ENCODE measurements around the gene CALHM5.
"Not testable (repeated sequence)": the region's sequence is repeated elsewhere in the genome, so short reads cannot be mapped to it uniquely, and the experiment has no call there.

CALHM5 gene

GRCh38 chr6:116511424-116512110 is at the start of gene CALHM5:
Gene CALHM5, plus strand, starts transcription at chr6:116511639. Its CDS starts 58 bp downstream, at chr6:116511697.
- DNase-seq (ENCODE audit: low read depth), result peak; percentile 86

- DNase-seq (ENCODE audit: low read depth), result no peak
Measured at GRCh38 chr6:116461932-116462885, 49.2 kb upstream of the CALHM5 start.

GRCh38 chr6:116463301-116463700 is 48.1 kb upstream of the CALHM5 start:
- no peak for DNase-seq (ENCODE audit: low read depth)

- no peak for DNase-seq (ENCODE audit: low read depth)
Measured at GRCh38 chr6:116465246-116465645, 46.2 kb upstream of the CALHM5 start.

- no peak for DNase-seq (ENCODE audit: low read depth)
Measured at GRCh38 chr6:116467096-116467495, 44.3 kb upstream of the CALHM5 start.

- DNase-seq (ENCODE audit: low read depth), result no peak
Measured at GRCh38 chr6:116467514-116467913, 43.9 kb upstream of the CALHM5 start.

GRCh38 chr6:116468293-116468692 is 43.1 kb upstream of the CALHM5 start:
- DNase-seq (ENCODE audit: low read depth), result no peak

- DNase-seq (ENCODE audit: low read depth), result no peak
Measured at GRCh38 chr6:116471531-116471930, 39.9 kb upstream of the CALHM5 start.

GRCh38 chr6:116472706-116473105 is 38.7 kb upstream of the CALHM5 start:
- no peak for DNase-seq (ENCODE audit: low read depth)

- DNase-seq (ENCODE audit: low read depth), result no peak
Measured at GRCh38 chr6:116475141-116475540, 36.3 kb upstream of the CALHM5 start.

GRCh38 chr6:116476002-116476678 is 35.3 kb upstream of the CALHM5 start:
- no peak for DNase-seq (ENCODE audit: low read depth)

GRCh38 chr6:116482780-116483179 is 28.7 kb upstream of the CALHM5 start:
- DNase-seq (ENCODE audit: low read depth), result no peak

GRCh38 chr6:116483616-116484015 is 27.8 kb upstream of the CALHM5 start:
- DNase-seq (ENCODE audit: low read depth), result no peak

- DNase-seq (ENCODE audit: low read depth), result no peak
Measured at GRCh38 chr6:116485559-116486184, 25.8 kb upstream of the CALHM5 start.

GRCh38 chr6:116491610-116492330 is 19.7 kb upstream of the CALHM5 start:
- no peak for DNase-seq (ENCODE audit: low read depth)

- no peak for DNase-seq (ENCODE audit: low read depth)
Measured at GRCh38 chr6:116492331-116493067, 18.9 kb upstream of the CALHM5 start.

GRCh38 chr6:116495161-116495560 is 16.3 kb upstream of the CALHM5 start:
- DNase-seq (ENCODE audit: low read depth), result not testable (repeated sequence)

- DNase-seq (ENCODE audit: low read depth), result no peak
Measured at GRCh38 chr6:116497113-116497676, 14.2 kb upstream of the CALHM5 start.

- no peak for DNase-seq (ENCODE audit: low read depth)
Measured at GRCh38 chr6:116500969-116501433, 10.4 kb upstream of the CALHM5 start.

- no peak for DNase-seq (ENCODE audit: low read depth)
Measured at GRCh38 chr6:116507324-116507723, 4.1 kb upstream of the CALHM5 start.
